ENCODE data around the gene CIROP. TPM values are rescaled to one million over a fixed set of nuclear protein-coding genes. Genes with fewer than 3 reads are reported as not detected.

CIROP gene, protein sequence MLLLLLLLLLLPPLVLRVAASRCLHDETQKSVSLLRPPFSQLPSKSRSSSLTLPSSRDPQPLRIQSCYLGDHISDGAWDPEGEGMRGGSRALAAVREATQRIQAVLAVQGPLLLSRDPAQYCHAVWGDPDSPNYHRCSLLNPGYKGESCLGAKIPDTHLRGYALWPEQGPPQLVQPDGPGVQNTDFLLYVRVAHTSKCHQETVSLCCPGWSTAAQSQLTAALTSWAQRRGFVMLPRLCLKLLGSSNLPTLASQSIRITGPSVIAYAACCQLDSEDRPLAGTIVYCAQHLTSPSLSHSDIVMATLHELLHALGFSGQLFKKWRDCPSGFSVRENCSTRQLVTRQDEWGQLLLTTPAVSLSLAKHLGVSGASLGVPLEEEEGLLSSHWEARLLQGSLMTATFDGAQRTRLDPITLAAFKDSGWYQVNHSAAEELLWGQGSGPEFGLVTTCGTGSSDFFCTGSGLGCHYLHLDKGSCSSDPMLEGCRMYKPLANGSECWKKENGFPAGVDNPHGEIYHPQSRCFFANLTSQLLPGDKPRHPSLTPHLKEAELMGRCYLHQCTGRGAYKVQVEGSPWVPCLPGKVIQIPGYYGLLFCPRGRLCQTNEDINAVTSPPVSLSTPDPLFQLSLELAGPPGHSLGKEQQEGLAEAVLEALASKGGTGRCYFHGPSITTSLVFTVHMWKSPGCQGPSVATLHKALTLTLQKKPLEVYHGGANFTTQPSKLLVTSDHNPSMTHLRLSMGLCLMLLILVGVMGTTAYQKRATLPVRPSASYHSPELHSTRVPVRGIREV
- not detected in 2 replicates for total RNA-seq (2014; rRNA removed; shearing (Covaris generic); ENCODE audit: low replicate concordance)

DNA sequence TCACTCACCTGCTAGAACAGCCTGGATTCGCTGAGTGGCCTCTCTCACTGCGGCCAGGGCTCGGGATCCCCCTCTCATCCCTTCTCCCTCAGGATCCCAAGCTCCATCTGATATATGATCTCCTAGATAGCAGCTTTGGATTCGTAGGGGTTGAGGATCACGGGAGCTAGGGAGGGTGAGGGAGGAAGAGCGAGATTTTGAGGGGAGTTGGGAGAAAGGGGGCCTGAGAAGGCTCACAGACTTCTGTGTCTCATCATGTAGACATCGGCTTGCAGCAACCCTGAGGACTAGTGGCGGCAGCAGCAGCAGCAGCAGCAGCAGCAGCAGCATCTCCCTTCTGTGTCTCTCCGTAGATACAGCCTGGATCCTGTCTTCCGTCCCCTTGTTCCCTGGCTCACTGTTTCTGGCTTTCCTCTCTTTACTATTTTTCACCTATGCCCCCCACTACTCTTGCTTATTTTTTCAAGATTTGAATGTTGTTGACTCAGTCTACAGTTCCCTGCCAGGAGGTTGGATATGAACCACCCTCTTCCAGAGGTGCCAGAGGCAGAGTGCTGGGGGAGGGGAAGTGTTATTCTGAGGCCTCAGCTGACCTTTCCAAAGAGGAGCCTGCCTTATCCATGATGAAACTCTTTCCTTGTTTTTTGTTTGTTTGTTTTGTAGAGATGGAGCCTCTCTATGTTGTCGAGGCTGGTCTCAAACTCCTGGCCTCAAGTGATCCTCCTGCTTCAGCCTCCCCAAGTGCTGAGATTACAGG lies at the start of gene CIROP:
Gene CIROP (minus strand): TSS at position 399 of the 757 bp plus-strand sequence. CDS start 69 bp downstream, at position 330.
- DNase-seq (ENCODE audit: low read depth) = no peak
- in situ Hi-C loops (cut with HindIII; ENCODE audit: low pct_unique_long_range_greater_than_20kb, low sequenced_read_pairs) = no loop called here

DNA sequence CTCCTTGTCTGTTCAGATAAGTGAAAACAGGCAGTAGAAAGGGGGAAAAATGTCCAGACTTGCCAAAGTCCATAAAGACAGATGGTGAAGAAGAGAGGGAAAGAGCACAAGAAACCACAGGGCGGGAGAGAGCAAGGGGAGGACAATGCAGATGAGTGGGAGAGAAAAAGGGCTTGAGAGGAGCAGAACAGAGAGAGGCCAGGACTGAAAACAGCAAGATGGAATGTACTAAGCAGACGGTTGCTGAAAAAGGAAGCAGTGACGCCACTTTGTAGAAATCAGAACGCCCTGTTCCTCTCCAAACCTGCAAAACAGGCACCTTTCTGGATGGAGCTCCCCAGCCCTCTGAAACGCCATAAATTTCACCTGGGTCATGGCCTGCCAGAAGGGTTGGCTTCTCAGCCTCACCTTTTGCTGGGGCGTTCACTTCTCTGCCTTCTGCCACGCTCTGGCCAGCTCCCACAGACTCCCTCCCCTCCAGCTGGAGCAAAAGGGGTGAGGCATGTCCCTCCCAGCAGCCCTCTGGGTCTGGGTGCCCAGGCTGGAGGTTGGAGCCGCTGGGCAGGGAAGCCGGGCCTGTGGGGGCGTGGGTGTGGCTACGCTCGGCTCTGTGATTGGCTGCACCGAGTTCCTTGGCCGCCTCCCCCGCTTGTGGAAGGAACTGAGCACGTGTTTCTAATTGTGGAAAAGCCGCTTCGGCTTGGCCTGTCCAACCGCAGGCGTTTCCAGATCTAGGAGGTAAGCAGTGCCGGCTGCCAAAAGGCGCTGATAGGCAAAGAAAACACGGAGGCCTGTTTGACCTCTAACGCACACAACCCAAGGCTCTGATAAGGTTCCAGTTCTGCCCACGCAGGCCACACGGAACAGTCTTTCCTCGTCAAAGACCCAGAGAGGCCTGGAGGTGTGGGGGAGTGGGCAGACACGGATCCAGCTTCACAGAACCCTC lies 49.3 kb upstream of the CIROP start:
- no peak for DNase-seq (ENCODE audit: low read depth)
- in situ Hi-C loops (cut with HindIII; ENCODE audit: low pct_unique_long_range_greater_than_20kb, low sequenced_read_pairs) = no loop called here

DNA sequence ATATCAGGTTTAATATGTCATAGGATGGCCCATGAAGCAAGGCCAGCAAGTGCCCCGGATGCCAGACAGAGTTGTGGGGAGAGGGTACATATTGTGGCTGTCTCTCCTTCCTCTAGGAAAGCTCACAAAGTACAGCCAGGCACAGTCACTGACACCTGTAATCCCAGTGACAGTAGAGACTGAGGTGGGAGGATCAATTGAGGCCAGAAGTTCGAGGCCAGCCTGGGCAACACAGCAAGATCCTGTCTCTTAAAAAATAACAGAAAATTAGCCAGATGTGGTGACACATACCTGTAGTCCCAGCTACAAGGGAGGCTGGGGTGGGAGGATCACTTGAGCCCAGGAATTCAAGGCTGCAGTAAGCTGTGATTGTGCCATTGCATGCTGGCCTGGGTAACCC lies 46.6 kb upstream of the CIROP start:
- no peak for DNase-seq (ENCODE audit: low read depth)
- in situ Hi-C loops (cut with HindIII; ENCODE audit: low pct_unique_long_range_greater_than_20kb, low sequenced_read_pairs) = no loop called here

DNA sequence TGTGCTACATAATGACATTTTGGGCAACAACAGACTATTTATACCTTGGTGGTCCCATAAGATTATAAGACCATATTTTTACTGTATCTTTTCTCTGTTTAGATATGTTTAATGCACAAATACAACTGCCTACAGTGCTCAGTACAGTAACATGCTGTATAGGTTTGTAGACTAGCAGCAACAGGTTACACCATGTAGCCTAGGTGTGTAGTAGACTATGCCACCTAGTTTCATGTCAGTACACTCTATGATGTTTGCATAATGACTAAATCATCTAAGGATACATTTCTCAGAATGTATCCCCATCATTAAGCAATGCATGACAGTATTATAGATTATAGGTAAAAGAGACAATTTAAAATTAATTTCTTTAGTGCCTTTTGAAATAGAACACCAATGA lies 45.0 kb upstream of the CIROP start:
- in situ Hi-C loops (cut with HindIII; ENCODE audit: low pct_unique_long_range_greater_than_20kb, low sequenced_read_pairs) = no loop called here
- DNase-seq (ENCODE audit: low read depth) = no peak

DNA sequence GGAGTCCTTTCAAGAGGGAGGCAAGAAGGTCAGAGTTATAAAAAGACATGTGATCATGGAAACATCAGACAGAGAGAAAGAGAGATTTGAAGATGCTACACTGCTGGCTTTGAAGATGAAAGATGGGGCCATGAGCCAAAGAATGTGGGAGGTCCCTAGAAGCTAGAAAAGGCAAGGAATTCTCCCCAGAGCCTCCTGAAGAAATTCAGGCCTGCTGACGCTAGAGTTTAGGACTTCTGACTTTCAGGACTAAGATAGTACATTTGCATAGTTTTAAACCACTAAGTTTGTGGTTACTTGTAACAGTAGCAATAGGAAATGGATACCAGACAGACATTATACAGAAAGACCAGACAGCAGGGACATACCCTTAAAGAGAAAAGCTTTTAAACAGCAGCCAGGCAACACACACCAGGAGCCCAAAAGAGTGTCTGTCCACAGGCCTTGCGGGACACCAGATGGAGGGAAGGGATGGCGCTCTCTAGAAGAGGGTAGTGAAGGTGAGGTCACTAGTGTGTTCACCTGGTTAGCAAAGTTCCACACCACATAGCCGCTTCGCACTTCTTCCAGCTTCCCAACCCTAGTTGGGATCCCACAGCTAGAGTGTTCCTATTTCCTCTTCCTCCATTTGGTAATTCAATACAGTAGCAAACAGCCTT lies 43.9 kb upstream of the CIROP start:
- in situ Hi-C loops (cut with HindIII; ENCODE audit: low pct_unique_long_range_greater_than_20kb, low sequenced_read_pairs) = no loop called here
- no peak for DNase-seq (ENCODE audit: low read depth)

DNA sequence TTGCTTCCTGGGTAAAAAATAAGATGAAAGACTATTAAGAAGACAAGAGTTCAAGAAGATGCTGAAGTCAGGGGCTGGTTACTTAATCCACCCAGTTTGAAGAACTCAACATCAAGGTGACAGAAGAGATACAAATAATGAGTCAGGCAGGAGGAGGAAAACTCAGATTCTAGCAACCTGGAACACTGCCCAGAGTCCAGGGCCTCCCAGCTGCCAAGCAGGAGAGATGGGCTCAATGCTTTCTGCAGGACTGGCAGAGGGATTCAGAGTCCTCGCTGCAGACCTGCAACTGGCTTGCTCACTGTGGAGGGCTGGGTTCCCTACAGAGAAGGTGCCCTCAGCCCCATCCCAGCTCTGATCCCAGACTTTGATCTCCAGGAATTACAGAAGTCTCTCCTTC lies 42.9 kb upstream of the CIROP start:
- no peak for DNase-seq (ENCODE audit: low read depth)
- in situ Hi-C loops (cut with HindIII; ENCODE audit: low pct_unique_long_range_greater_than_20kb, low sequenced_read_pairs) = no loop called here

DNA sequence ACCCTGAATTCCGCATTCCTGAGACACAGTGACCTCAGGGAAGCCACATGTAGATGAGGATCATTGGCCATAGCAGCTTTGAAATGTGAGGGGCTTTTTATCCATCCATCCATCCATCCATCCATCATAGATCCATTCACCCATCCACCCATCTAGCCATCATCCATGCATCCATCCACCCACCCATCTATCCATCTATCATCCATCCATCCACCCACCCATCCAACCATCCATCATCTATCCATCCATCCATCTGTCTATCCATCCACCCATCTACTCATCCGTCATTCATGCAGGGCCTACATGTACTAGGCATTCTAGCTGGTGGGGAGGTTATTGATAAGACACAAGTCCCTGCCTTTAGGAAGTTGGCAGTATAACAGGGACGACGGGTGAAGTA lies 42.2 kb upstream of the CIROP start:
- in situ Hi-C loops (cut with HindIII; ENCODE audit: low pct_unique_long_range_greater_than_20kb, low sequenced_read_pairs) = no loop called here
- DNase-seq (ENCODE audit: low read depth) = no peak

DNA sequence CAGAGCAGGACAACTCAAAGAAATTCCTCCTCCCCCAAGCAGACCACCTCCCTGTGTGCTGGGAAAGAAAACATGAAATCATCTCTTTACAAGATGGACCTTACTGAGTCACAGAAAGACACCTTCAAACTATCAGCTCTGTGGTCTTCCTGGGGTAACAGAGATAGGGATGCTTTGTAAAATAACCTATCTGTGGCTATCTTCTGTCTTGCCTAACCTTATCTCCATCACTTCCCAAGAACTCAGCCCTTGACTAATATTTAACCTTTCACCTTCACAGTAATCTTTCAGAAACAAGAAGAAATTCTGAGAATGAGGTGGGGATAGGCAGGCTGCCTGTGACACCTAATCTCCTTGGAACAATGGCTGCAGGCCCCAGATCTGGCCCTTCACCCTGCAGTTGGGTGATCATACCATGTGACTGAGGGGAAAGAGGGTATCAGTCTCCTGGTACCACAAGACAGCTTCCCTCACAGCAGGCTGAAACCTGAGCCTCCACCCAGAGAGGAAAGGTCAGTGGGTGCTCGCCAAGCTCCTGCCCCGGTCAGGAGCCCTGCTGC lies 41.6 kb upstream of the CIROP start:
- in situ Hi-C loops (cut with HindIII; ENCODE audit: low pct_unique_long_range_greater_than_20kb, low sequenced_read_pairs) = no loop called here
- no peak for DNase-seq (ENCODE audit: low read depth)

DNA sequence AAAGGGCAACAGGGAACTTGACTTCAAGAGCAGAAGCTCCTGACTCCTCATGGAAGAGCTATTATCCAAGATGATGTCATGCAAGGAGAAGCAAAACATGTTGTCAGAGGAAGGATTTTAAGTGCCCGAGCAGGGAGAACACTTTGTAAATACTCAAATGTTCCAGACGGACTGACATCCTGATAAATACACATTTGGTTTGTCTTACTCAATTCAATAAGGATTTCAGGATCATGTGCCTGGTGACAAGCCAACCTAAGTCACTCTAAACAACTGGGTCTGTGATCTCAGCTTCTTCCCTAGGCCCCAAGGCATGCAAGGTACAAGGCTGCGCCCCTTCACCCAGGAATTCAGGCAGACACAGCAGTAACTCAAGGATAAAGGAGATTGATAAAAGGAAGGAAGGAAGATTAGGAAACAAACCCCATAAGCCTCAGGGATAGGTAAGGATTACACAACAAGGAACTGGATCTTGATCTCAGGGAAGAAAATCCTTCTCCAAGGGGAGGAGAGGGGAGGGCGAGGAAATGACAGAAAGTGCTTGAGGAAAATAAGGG lies 41.1 kb upstream of the CIROP start:
- DNase-seq (ENCODE audit: low read depth) = no peak
- in situ Hi-C loops (cut with HindIII; ENCODE audit: low pct_unique_long_range_greater_than_20kb, low sequenced_read_pairs) = no loop called here

DNA sequence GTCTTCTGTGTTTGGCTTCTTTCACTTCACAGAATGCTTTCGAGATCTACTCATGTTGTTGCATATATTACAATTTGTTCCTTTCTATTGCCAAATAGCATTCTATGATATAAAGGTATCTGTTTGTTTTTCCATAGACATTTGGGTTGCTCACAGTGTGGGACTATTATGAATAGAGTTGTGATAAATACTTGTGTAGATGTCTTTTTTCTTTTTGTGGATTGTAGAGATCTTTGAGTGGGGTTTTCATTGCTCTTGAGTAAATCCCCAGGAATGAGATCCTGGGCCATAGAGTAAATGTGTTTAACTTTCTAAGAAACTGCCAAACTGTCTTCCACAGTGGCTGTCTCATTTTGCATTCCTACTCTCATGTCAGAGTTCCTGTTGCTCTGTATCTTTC lies 39.1 kb upstream of the CIROP start:
- in situ Hi-C loops (cut with HindIII; ENCODE audit: low pct_unique_long_range_greater_than_20kb, low sequenced_read_pairs) = no loop called here
- DNase-seq (ENCODE audit: low read depth) = no peak

DNA sequence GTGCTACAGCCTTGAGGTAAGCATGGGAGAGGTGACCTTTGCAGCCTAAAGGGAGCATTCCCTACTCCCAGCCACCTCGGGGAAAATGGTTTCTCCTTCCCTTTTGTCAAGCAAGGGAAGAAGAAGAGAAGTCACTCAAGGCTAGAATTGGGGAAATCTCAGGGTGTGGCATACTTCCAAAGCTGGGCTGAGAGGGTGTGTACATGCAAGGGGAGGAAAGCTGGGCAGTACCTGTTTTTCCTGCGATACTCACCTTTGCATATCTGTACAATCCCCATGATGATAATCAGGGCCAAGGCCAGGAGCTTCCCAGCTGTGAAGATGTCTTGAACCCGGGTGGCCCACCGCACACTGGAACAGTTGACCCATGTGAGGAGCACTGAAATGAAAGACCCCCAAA lies 38.0 kb upstream of the CIROP start:
- in situ Hi-C loops (cut with HindIII; ENCODE audit: low pct_unique_long_range_greater_than_20kb, low sequenced_read_pairs) = no loop called here
- DNase-seq (ENCODE audit: low read depth) = no peak

DNA sequence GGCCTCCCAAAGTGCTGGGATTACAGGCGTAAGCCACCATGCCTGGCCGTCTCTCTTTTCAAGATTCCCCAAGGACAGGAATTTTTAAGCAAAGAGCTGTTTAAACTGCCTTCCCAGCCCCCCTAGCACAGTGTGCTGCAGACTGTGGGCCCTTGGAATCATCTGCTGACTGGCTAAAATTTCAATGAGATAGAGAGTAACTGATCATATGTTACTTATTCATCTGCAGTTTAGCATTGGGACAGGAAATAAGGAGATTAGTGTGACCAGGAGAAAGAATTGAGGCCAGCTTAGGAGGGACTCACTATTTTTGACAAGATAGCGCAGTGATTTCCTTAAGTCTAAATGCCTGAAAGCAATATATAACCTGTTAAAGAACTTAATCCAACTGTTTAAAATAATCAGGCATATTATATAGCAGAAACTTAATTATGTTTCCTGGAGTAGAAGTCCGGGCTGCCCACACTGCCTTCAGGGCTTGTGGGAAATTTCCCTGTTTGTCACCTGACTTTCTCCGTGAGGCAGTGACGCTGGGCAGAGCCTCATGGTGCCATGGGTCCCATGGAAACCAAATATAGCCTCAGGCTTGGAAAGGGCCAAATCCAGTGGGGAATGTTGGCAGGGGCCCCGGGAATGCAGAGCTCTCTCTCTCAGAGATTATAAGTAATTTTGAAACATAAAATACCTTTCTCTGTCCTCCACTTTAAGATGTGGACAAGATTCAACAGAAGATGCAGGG lies 37.1 kb upstream of the CIROP start:
- in situ Hi-C loops (cut with HindIII; ENCODE audit: low pct_unique_long_range_greater_than_20kb, low sequenced_read_pairs) = no loop called here
- peak; percentile 12 for DNase-seq (ENCODE audit: low read depth)

DNA sequence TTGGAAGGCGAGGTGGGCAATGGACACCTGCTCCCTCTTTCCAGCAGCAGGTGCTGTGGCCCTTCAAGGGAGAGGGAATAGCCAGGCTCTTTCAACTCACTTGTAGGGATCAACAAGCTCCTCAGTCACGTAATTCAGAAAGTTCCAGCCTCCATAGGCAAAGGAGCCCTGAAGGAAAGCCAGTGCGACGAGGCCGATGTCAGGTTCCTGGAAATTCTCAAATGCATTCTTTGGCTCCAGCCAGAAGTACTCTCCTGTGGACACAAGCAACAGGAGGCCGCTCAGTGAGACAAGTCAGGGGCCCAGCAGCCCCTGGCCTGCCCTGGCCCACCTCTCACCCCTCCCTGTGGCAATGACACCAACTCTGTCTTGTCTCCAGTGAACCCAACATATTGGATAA lies 35.6 kb upstream of the CIROP start:
- no peak for DNase-seq (ENCODE audit: low read depth)
- in situ Hi-C loops (cut with HindIII; ENCODE audit: low pct_unique_long_range_greater_than_20kb, low sequenced_read_pairs) = no loop called here

DNA sequence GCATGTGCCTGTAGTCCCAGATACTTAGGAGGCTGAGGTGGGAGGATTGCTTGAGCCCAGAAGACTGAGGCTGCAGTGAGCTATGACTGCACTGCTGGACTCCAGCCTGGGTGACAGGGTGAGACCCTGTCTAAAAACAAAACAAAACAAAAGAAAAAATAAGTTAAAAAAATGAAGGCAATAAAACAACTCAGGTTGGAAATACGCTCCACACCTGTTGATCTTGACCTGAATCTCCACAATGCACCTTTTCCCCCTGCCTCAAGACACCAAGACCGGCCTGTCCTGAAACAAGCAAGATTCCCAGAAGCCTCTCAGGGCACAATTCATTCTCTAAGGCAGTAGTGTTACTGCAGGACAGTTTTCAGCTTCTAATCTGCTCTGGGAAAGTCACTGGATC lies 35.1 kb upstream of the CIROP start:
- in situ Hi-C loops (cut with HindIII; ENCODE audit: low pct_unique_long_range_greater_than_20kb, low sequenced_read_pairs) = no loop called here
- DNase-seq (ENCODE audit: low read depth) = no peak

DNA sequence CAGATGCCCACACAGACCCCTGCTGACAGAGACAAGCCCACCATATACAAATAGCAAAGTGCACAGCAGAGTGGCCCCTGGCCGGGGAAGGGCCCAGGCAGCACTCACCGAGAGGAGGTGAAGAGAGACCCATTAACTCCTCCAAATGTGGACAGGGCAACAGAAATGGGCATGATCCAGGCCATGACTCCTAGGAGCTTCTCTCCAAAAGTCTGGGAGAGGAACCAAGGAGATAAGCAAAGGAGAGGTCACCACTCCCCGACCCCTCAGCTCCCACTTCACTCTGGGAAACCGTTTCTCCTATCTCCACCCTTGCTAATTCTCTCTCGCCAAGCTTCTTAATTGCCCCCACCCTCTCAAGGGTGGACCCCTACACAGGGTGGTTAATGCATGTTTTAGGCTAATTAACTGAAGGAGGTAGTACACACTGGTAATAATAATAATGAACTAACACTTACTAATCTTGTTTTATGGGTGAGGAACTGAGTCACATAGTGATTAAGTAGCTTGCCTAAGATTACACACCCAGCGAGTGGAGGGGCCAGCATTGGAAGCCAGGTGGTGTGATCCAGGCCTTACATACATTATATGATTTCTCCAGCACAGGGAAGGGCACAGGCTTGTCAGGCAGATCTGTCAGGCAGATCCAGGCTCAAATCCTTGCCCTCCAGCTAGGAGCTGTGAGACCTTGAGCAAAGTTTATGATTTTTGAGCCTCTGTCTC lies 33.2 kb upstream of the CIROP start:
- in situ Hi-C loops (cut with HindIII; ENCODE audit: low pct_unique_long_range_greater_than_20kb, low sequenced_read_pairs) = no loop called here
- no peak for DNase-seq (ENCODE audit: low read depth)

Data from Caki2 (cell line).